HCEC 1CT (cell line): Measurements from ENCODE around the gene TBPL1.

Source experiments
- DNase-seq: peaks from one replicate; pipeline ENCODE4 v3.0.0-alpha.2; 2017

The TBPL1 gene

DNA sequence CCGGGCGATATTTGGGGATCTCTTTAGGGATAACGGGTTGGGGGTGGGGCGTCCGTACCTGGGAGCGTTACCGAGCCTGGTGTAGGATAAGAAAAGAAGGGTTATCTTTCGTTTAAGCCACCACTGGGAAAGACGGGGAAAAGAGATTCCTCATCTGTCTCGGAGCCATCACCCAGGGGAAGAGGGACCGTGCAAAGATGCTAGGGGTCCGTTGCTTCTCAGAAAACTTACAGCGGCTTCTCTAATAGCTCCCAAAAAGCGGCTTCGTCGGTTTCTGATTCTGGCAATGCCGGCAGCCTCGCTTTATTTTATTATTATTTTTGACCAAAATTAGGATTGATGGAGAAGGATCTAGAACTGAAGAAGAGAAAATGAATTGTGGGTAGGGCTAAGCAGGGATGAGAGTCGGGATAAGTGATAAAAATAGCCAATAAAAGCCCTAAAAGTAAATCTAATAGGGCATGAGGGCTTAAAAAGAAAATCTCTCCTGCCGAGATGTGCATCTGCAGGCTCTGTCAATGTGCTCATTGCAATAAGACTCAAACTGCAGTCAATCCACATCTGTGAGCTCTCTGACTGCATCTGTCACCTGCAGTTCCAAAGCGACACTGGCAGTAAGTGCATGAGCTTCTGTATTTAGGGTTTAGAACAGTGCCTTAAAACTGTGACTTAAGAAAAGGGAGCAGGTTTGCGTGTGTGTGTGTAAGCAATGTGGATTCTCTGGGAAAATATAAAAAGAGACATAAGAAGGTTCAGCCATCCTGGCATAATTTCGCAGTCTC is 801 bp downstream of the TBPL1 start:
- no peak for DNase-seq

- no peak for DNase-seq
Observed at GRCh38 chr6:133954657-133955576, 1.9 kb downstream of the TBPL1 start.

DNA sequence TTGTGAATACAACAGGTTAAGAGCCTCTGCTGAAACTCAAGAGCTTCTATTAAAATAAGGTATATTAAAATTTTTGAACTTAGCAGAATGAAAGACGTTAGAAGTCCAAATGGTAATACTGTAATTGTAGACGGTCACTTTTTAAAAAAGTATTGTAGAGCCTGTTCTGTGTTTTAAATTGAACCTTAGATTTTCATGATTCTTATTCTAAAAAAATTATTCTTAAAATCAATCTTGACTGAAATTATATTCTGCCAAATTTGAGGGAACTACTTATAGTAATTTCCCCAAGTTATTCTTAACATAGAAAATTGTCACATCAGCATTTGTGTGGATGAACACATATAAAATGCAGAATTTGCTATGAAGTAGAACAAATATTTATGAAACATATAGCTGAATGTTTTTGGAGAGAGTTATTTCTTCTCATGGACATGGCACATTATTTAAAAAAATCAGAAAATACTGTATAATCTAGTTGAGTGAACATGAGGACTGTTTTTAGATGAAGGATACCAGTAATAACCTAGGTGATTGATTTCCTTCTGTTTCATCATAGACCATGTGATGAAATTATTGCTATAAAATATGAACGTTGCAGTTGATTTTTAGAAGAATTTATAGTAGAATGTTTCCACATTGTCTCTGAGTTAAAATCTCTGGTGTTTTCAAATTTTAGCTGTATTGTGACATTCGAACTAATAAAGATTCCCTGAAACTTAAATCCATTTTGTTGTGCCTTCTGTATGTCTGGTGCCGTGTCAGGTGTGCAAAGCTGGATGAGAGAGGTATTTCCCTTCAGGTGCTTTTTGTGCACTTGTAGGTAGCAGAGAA is 2.8 kb downstream of the TBPL1 start:
- no peak for DNase-seq

DNA sequence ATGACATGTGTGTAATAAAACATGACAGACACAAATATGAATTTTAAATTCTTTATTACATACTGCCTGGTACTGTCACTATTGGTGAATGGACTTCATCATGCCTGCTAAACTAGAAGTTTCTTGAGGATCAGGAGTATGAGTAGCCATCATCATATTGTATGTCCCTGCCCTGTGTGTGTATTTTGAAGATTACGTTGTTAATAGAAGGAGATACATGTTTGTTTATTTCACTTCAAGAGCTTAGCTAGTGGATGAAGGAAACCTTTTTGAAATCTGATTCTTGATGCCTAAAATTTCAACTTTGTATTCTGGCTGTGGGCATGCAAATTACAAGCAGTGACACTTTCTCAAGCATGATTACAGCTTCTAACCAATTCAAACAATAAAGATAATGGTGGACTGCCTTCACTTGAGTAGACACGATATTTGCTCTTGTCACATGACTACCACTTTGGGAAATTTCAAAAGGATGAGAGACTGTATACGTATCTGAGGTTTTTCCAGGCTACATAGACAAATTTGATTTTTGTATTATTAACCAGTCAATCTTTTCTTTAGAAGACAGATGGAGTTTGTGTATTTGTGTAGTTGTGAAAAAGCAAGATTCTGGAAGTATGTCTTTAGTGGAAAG is 3.5 kb downstream of the TBPL1 start:
- DNase-seq: no peak

DNA sequence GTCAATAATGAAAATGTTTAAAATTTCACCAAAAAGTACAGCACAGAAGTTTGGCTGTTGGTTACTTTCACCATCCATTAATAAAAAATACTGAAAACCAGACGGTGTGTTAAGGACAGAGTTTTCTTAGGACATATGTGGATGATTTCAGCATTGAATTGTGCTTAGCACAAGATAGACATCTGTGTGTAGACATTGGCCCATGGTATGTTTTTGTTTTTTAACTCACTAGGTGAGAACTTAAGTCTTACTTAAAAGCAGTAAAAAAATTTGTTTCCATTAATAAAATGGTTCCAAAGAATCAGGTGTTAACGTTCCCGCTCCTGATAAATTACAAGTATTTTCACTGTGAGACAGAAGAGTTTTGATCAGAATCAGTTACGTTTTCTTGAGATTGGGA is 4.2 kb downstream of the TBPL1 start:
- DNase-seq: no peak

GRCh38 chr6:133957780-133958242 is 4.8 kb downstream of the TBPL1 start:
- DNase-seq: no peak

GRCh38 chr6:133958791-133959190 is 5.8 kb downstream of the TBPL1 start:
- no peak for DNase-seq

DNA sequence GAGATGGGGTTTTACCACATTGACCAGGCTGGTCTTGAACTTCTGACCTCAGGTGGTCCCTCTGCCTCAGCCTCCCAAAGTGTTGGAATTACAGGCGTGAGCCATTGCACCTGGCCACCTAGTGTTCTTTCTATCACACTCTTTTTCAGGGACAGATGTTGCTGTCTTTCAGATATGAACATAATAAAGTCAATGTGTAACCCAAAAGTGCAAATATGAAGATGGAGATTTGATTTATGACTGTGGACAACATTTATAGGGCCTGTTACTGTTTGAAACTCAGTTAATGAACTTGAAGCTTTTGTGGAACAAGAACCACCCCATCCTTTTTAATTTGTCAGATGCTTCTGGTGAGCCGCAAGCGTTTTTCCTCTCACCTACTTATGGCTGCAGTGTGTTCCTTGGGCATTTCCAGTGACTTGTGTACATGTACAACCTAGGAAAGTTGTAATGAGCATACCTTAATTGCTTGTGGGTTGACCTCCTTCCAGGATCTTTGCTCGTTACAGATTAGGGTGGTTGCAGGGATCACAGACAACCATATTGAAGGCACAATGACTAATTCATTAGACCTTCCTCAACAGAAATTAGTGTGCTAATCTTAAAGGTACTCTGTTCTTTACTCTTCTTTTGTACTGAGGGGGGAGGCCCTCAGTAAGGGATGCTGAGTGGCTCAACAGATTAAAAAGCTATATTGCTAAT is 6.8 kb downstream of the TBPL1 start:
- DNase-seq: no peak

GRCh38 chr6:133961831-133962230 is 8.8 kb downstream of the TBPL1 start:
- DNase-seq: no peak

DNA sequence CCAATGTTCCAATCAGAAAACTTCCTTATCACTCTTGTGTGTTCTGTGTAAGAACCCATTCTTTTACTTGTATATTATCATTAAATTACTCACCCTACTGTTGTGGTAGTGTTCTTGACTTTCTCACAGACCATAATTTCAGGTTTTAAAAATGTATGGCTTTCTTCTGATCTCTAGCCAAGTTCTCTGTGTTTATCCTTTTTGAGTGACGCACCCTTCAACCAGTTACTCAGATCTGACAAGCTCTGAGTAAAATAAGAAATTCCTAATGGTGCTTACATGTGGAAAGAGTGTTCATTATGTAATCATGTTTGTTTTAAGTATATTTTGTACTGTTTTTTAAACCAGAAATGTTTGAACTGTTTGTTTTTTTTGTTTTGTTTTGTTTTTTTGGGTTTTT is 11.0 kb downstream of the TBPL1 start:
- peak; percentile 95 for DNase-seq

DNA sequence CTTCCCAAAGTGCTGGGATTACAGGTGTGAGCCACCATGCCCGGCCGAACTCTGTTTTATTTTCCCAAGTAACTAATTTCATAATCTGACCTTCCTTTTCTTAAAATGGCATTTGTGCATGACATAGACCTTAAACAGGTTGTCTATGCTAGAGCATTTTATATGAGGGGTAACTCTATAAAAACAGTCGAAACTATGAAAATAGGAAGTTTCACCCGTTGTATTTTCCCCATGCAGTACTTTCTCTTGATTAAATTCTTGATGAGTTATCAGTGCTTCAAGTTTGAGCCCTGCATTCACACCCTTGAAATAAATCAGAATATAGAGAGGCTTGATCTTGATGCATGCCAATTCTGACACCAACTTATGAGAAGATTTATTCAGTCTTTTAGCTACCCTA is 11.7 kb downstream of the TBPL1 start:
- DNase-seq: no peak

DNA sequence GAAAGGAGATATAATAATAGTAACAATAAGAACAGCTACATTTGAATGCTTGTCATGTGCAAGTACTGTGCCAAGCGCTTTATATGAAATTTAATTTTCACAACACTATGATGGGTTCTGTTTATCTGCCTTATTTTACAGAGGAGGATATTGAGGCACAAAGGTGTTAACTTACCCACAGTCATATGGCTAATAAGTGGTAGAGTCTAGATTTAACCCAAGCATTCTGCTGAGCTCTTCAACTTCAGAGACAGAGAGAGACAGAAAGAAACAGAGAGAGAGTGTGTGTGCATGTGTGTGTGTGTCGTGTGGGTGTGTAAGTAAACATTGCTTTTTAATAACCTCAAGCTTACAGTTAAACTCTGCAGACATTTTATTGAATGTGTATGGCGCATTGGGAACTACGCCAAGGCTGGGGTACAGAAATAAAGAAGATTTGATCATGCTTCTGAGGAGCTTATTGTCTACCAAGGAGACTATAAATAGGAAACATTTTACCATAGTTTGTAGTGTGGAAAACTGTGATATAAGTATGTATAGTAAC is 12.9 kb downstream of the TBPL1 start:
- no peak for DNase-seq

DNA sequence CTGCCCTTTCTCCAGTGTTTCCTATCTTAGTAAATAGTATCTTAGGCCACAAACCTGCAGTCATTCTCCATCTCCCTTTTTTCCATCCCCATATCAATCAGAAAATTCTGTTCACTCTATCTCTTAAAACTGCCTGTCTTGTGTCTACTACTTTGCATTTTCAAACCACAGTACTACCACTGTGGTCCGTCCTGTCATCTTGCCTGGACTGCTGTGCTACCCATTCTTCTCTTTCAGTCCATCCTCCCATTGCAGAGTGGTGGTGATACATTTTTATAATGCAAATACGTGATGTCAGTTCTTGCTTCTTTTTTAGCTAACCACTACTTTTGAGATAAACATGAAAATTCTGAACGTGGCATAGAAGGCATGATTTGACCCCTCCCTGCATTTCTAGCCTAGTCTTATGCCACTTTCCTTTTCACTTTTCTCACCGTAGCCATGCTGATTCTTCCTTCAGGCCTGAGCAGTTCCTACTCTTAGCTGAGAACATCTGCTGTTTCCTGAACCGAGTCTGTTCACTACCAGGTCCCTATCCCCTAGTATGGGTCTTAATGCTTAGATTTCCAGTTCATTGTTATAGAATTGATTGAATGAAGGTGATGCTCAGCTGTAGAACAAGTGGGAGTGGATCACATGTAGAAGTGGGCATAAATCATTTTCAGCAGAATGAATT is 13.8 kb downstream of the TBPL1 start:
- DNase-seq: no peak

- no peak for DNase-seq
Observed at GRCh38 chr6:133967347-133967746, 14.3 kb downstream of the TBPL1 start.

- DNase-seq: peak; percentile 82
Observed at GRCh38 chr6:133967835-133968234, 14.8 kb downstream of the TBPL1 start.

DNA sequence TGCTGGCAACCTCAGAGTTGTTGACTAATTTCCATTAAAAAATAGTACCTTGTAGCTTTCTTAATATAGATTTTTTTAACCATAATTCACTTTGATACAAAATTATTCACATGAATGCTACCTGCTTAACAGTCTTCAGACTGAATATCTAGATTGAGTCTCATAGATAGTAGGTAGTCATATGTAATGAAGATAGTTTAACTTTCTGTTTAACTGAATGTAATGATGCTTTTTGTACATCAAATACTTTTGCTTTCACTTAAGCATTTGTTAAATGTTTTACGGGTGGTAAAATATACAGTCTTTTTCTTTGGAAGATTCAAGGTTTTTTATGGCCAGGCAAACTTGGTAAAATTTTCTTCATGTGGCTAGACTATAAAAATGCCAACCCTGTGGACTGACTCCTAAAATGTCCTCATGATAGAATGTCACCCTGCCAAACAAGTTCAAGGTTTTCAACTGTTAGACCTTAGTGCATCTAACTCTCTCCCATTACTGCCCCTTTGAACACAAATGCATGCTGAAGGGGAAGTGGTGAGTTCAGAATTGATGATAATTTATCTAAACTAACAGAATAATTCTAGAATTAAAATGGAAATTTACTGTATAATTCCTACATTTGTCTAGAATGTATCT is 16.4 kb downstream of the TBPL1 start:
- DNase-seq: no peak

GRCh38 chr6:133969921-133970295 is 16.9 kb downstream of the TBPL1 start:
- no peak for DNase-seq

GRCh38 chr6:133971861-133972260 is 18.8 kb downstream of the TBPL1 start:
- no peak for DNase-seq

- DNase-seq: no peak
Observed at GRCh38 chr6:133972388-133972787, 19.4 kb downstream of the TBPL1 start.
